Stomach (tissue), 9 donors: ENCODE results near the gene PLG. TPM values are rescaled to one million over a fixed set of nuclear protein-coding genes. Genes with fewer than 3 reads are reported as not detected.
"Not testable (repeated sequence)": the region's sequence is repeated elsewhere in the genome, so short reads cannot be mapped to it uniquely, and the experiment has no call there.

Source experiments
- DNase-seq, 2 donors: peaks; one replicate each; pipeline versions ENCODE4 v3.0.0 to v3.0.0-alpha.2; 2013 to 2019
- H3K27ac ChIP-seq, 5 donors: fragments of 200-600 bp in 4 of 5; sonication (generic) in 4 of 5; one replicate each; pipeline ENCODE4 v1.5.1; 2013 to 2019; ENCODE audit warnings: mild to moderate bottlenecking in 1 of 5, moderate library complexity in 1 of 5
- H3K27me3 ChIP-seq, 3 donors: fragments of 200-600 bp; sonication (generic); one replicate each; pipeline ENCODE4 v1.5.1; 2017 to 2019; ENCODE audit warnings: mixed run types in 1 of 3
- H3K36me3 ChIP-seq, 4 donors: fragments of 200-600 bp; sonication (generic); 1 replicate in 3 of 4; 2 replicates in 1 of 4; pipeline ENCODE4 v1.5.1; 2016 to 2019
- H3K4me1 ChIP-seq, 4 donors: fragments of 200-600 bp; sonication (generic); one replicate each; pipeline ENCODE4 v1.5.1; 2016 to 2019
- H3K4me3 ChIP-seq, 4 donors: fragments of 200-600 bp; sonication (generic) in 3 of 4; one replicate each; pipeline ENCODE4 v1.5.1; 2016 to 2019; ENCODE audit warnings: mild to moderate bottlenecking in 1 of 4
- H3K9me3 ChIP-seq, 4 donors: fragments of 200-600 bp; sonication (generic); one replicate each; pipeline ENCODE4 v1.5.1; 2016 to 2019
- CTCF ChIP-seq, 7 experiments: fragments of 450-650 bp in 4 of 7; fragments of 200-600 bp in 3 of 7; sonication (generic) in 3 of 7; IDR thresholded peaks; one replicate each; pipeline ENCODE4 v1.5.1; 2016 to 2019; ENCODE audit warnings: antibody characterized with exemption in 7 of 7, control low read depth in 2 of 7, mild to moderate bottlenecking in 1 of 7
- EP300 ChIP-seq: sonication (generic); formaldehyde crosslinking; IDR thresholded peaks from one replicate; pipeline ENCODE4 v1.6.1; 2017; ENCODE audit warnings: antibody characterized with exemption
- POLR2A ChIP-seq, 4 donors: fragments of 450-650 bp; IDR thresholded peaks; one replicate each; pipeline ENCODE4 v1.6.1; 2016; ENCODE audit warnings: antibody characterized with exemption in 4 of 4, control low read depth in 2 of 4, mild to moderate bottlenecking in 1 of 4, moderate library complexity in 1 of 4
- POLR2AphosphoS5 ChIP-seq, 3 donors: sonication (generic); formaldehyde crosslinking; IDR thresholded peaks; one replicate each; pipeline ENCODE4 v1.6.1; 2016; ENCODE audit warnings: antibody characterized with exemption in 3 of 3
- WGBS, 5 donors: extraction: QIAGEN DNeasy Blood & Tissue Kit in 3 of 5; methylation state at CpG; one replicate each; pipeline versions ENCODE4 v1.1.5 to v1.1.7; 2013 to 2018; 5-methylcytosine and 5-hydroxymethylcytosine counted together
- intact Hi-C: fragments of 100-400 bp; cut with DNase I; formaldehyde crosslinking; loops from one replicate; pipeline ENCODE4 v1.15.1; 2023; ENCODE audit warnings: low total_unique reads
- polyA plus RNA-seq, 3 donors: library from polyadenylated mRNA; stranded (reverse); fragments of 200-250 nt; gene quantifications; one replicate each; pipeline ENCODE4 v1.2.3, GENCODE V29; 2013
- total RNA-seq, 5 donors: library from RNA; depleted of rRNA; stranded (reverse); fragments of >200 nt; gene quantifications; one replicate each; pipeline versions ENCODE4 v1.1.0 to v1.2.3, GENCODE V29; 2014 to 2016
- donor health status: healthy with polysubstance abuse.
- donor health status: Bipolar disorder and iron deficiency.
- donor health status: healthy.

PLG gene
- total and polyA plus RNA-seq, 8 donors: 3.3 TPM; not detected in 7

GRCh38 chr6:160662842-160663241, 39.2 kb upstream of the PLG start:
- peaks cover 0 to 10% (median 0%) of the 10 kb centered on the region in 3 donors for H3K27me3 ChIP-seq
- WGBS, 5 donors: 68 to 82% (median 78%) methylated on average over 2 of the region's 2 CpGs
- intact Hi-C loops: no loop called here
- H3K9me3 ChIP-seq: peaks cover 0 to 11% (median under 1%) of the 10 kb centered on the region in 4 donors
- TF ChIP-seq CTCF (IDR thresholded peaks at IDR 0.05): no peak
- TF ChIP-seq POLR2AphosphoS5 (IDR thresholded peaks at IDR 0.05): no peak
- no peak for TF ChIP-seq EP300
- no peak for TF ChIP-seq POLR2A (IDR thresholded peaks at IDR 0.05)
- no peak overlapping the region for H3K4me3 ChIP-seq
- no peaks in the 10 kb centered on the region for H3K36me3 ChIP-seq
- DNase-seq: no peak
- no peak overlapping the region for H3K27ac ChIP-seq
- no peaks in the 10 kb centered on the region for H3K4me1 ChIP-seq

GRCh38 chr6:160664198-160664597, 37.8 kb upstream of the PLG start, which contains the start of gene LPA:
Gene LPA, minus strand, starts transcription at chr6:160664275. Its CDS starts 61 bp downstream, at chr6:160664214.
- DNase-seq, H3K27ac ChIP-seq, intact Hi-C loops, H3K27me3 ChIP-seq, H3K4me3 ChIP-seq, H3K4me1 ChIP-seq, H3K9me3 ChIP-seq, H3K36me3 ChIP-seq: not testable (repeated sequence)
- 28 to 75% (median 60%) methylated on average over 1 of the region's 1 CpG for WGBS, 5 donors

GRCh38 chr6:160667639-160668481, 34.2 kb upstream of the PLG start:
- 19 to 30% (median 22%) methylated on average over 9 of the region's 9 CpGs for WGBS, 5 donors
- no peak overlapping the region for H3K27ac ChIP-seq
- H3K27me3 ChIP-seq: peaks cover 0 to 10% (median 0%) of the 10 kb centered on the region in 3 donors
- TF ChIP-seq POLR2A (IDR thresholded peaks at IDR 0.05) (no peak), CTCF (IDR thresholded peaks at IDR 0.05) (peak in 3 of 7 experiments; percentile 35 to 46 (median 38))
- H3K4me1 ChIP-seq: no peaks in the 10 kb centered on the region
- H3K36me3 ChIP-seq: no peaks in the 10 kb centered on the region
- H3K4me3 ChIP-seq: no peak overlapping the region
- intact Hi-C loops: no loop called here
- peak; percentile 29 to 48 for DNase-seq
- H3K9me3 ChIP-seq: peaks cover 0 to 7% (median under 1%) of the 10 kb centered on the region in 4 donors

- H3K9me3 ChIP-seq: peaks cover 0 to 11% (median 4%) of the 10 kb centered on the region in 4 donors
- 65 to 73% (median 67%) methylated on average over 2 of the region's 2 CpGs for WGBS, 5 donors
- no peak overlapping the region for H3K27ac ChIP-seq
- no peaks in the 10 kb centered on the region for H3K4me1 ChIP-seq
- TF ChIP-seq EP300 (no peak), CTCF (IDR thresholded peaks at IDR 0.05) (no peak), POLR2A (IDR thresholded peaks at IDR 0.05) (no peak), POLR2AphosphoS5 (IDR thresholded peaks at IDR 0.05) (no peak)
- no peak overlapping the region for H3K4me3 ChIP-seq
- H3K36me3 ChIP-seq: no peaks in the 10 kb centered on the region
- intact Hi-C loops: no loop called here
- peaks cover 0 to 10% (median 0%) of the 10 kb centered on the region in 3 donors for H3K27me3 ChIP-seq
- DNase-seq: no peak
These were observed 33.5 kb upstream of the PLG start for GRCh38 chr6:160668589-160668988.

- peaks cover 0 to 11% (median 5%) of the 10 kb centered on the region in 4 donors for H3K9me3 ChIP-seq
- H3K27ac ChIP-seq, intact Hi-C loops, H3K27me3 ChIP-seq, DNase-seq, H3K4me1 ChIP-seq, H3K4me3 ChIP-seq, H3K36me3 ChIP-seq: not testable (repeated sequence)
- WGBS, 5 donors: 84 to 96% (median 88%) methylated on average over 5 of the region's 5 CpGs
These were observed 25.6 kb upstream of the PLG start for GRCh38 chr6:160676418-160676817.
